HEK293 (cell line): ENCODE data around the gene NINL.

Experiments used
- KLF1 ChIP-seq: fragments of 450-650 bp; formaldehyde crosslinking; IDR thresholded peaks from 2 replicates; pipeline ENCODE4 v1.5.1; 2016; ENCODE audit warnings: missing biosample characterization, missing genetic modification characterization
- KLF17 ChIP-seq: fragments of 450-650 bp; formaldehyde crosslinking; IDR thresholded peaks from 2 replicates; pipeline ENCODE4 v1.5.1; 2016; ENCODE audit warnings: missing biosample characterization, missing genetic modification characterization
- YY2 ChIP-seq: fragments of 450-650 bp; formaldehyde crosslinking; IDR thresholded peaks from 2 replicates; pipeline ENCODE4 v1.5.1; 2016; ENCODE audit warnings: missing biosample characterization, missing genetic modification characterization
- ZBTB1 ChIP-seq: fragments of 450-650 bp; formaldehyde crosslinking; IDR thresholded peaks from 2 replicates; pipeline ENCODE4 v1.5.1; 2016; ENCODE audit warnings: missing biosample characterization, missing genetic modification characterization
- ZNF24 ChIP-seq: fragments of 450-650 bp; formaldehyde crosslinking; IDR thresholded peaks from 2 replicates; pipeline ENCODE4 v1.5.1; 2016; ENCODE audit warnings: missing biosample characterization, missing genetic modification characterization
- ZNF26 ChIP-seq: fragments of 450-650 bp; formaldehyde crosslinking; IDR thresholded peaks from 2 replicates; pipeline ENCODE4 v1.5.1; 2016; ENCODE audit warnings: missing biosample characterization, missing genetic modification characterization
- ZNF404 ChIP-seq: fragments of 450-650 bp; formaldehyde crosslinking; IDR thresholded peaks from 2 replicates; pipeline ENCODE4 v1.5.1; 2017; ENCODE audit warnings: missing biosample characterization, missing genetic modification characterization
- TF ChIP-seq, protein P1 (sequence below): fragments of 450-650 bp; formaldehyde crosslinking; IDR thresholded peaks from 2 replicates; pipeline ENCODE4 v1.5.1; 2016; ENCODE audit warnings: missing biosample characterization, missing genetic modification characterization
- TF ChIP-seq, protein P2 (sequence below): sonication (generic); formaldehyde crosslinking; IDR thresholded peaks from 2 replicates; pipeline ENCODE4 v1.8.1; 2022; ENCODE audit warnings: mild to moderate bottlenecking, moderate library complexity, missing genetic modification reagents

DNA sequence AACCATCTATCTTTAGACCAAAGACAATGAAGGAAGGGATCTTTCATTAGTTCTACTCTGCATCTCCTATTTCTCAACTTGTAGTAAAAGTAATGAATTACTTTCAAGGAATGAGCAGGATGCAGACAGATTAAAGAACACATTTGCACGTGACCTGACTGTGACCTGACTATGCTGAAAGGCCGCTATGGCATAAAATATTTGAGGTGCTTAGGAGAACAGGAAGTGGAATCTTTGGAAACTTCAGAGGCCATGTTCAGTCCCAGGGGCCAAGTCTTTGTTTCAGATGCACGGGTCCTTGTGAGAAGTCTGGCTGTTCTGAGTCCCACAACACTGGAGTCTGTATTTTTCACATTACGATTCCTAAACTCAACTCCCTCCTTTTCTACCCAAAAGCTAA, 41.0 kb downstream of the NINL start:
- TF ChIP-seq ZNF26 (tag by site-specific recombination) = no peak
- TF ChIP-seq, protein P1, sequence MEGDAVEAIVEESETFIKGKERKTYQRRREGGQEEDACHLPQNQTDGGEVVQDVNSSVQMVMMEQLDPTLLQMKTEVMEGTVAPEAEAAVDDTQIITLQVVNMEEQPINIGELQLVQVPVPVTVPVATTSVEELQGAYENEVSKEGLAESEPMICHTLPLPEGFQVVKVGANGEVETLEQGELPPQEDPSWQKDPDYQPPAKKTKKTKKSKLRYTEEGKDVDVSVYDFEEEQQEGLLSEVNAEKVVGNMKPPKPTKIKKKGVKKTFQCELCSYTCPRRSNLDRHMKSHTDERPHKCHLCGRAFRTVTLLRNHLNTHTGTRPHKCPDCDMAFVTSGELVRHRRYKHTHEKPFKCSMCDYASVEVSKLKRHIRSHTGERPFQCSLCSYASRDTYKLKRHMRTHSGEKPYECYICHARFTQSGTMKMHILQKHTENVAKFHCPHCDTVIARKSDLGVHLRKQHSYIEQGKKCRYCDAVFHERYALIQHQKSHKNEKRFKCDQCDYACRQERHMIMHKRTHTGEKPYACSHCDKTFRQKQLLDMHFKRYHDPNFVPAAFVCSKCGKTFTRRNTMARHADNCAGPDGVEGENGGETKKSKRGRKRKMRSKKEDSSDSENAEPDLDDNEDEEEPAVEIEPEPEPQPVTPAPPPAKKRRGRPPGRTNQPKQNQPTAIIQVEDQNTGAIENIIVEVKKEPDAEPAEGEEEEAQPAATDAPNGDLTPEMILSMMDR = no peak
- TF ChIP-seq, protein P2, sequence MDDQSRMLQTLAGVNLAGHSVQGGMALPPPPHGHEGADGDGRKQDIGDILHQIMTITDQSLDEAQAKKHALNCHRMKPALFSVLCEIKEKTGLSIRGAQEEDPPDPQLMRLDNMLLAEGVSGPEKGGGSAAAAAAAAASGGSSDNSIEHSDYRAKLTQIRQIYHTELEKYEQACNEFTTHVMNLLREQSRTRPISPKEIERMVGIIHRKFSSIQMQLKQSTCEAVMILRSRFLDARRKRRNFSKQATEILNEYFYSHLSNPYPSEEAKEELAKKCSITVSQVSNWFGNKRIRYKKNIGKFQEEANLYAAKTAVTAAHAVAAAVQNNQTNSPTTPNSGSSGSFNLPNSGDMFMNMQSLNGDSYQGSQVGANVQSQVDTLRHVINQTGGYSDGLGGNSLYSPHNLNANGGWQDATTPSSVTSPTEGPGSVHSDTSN (CRISPR knock-in tag) = no peak
- TF ChIP-seq KLF1 (tag by site-specific recombination) = no peak
- TF ChIP-seq ZBTB1 (tag by site-specific recombination) = no peak
- TF ChIP-seq ZNF24 (tag by site-specific recombination) = no peak
- no peak for TF ChIP-seq ZNF404 (tag by site-specific recombination)
- TF ChIP-seq KLF17 = no peak
- no peak for TF ChIP-seq YY2 (tag by site-specific recombination)
